GM18861 (cell line): ENCODE data around the gene TMEM126B.
"Not testable (repeated sequence)": the region's sequence is repeated elsewhere in the genome, so short reads cannot be mapped to it uniquely, and the experiment has no call there.

ENCODE experiments used
- ATAC-seq: cut with Tn5 transposase; IDR thresholded peaks from one replicate; pipeline ENCODE4 v1.9.1; 2021; ENCODE audit not compliant: unreplicated experiment

The TMEM126B gene

GRCh38 chr11:85647604-85648299 lies 19.4 kb downstream of the TMEM126B start, which contains the start of gene TMEM126A:
Gene TMEM126A (plus strand): TSS chr11:85647967. CDS start chr11:85650256, 2,289 bp downstream.
- peak; percentile 99 for ATAC-seq

- ATAC-seq = no peak
These were observed 22.7 kb downstream of the TMEM126B start for GRCh38 chr11:85651118-85651517.

GRCh38 chr11:85652786-85653447 lies 24.5 kb downstream of the TMEM126B start:
- no peak for ATAC-seq

GRCh38 chr11:85654343-85654742 lies 25.9 kb downstream of the TMEM126B start:
- not testable (repeated sequence) for ATAC-seq

GRCh38 chr11:85656777-85657176 lies 28.4 kb downstream of the TMEM126B start:
- no peak for ATAC-seq

GRCh38 chr11:85658180-85658579 lies 29.8 kb downstream of the TMEM126B start:
- no peak for ATAC-seq

- no peak for ATAC-seq
These were observed 33.7 kb downstream of the TMEM126B start for GRCh38 chr11:85661972-85662664.

- no peak for ATAC-seq
These were observed 34.8 kb downstream of the TMEM126B start for GRCh38 chr11:85663080-85663752.

GRCh38 chr11:85663753-85664614 lies 35.6 kb downstream of the TMEM126B start:
- ATAC-seq = peak; percentile 54

GRCh38 chr11:85664615-85665481 lies 36.5 kb downstream of the TMEM126B start, which contains the start of gene CREBZF:
Gene CREBZF (minus strand): TSS chr11:85665129. CDS start chr11:85664875, 254 bp downstream.
- ATAC-seq = peak; percentile 90

GRCh38 chr11:85665733-85666132 lies 37.3 kb downstream of the TMEM126B start:
- no peak for ATAC-seq

- ATAC-seq = no peak
These were observed 38.3 kb downstream of the TMEM126B start for GRCh38 chr11:85666687-85667086.

GRCh38 chr11:85668157-85668556 lies 39.8 kb downstream of the TMEM126B start:
- ATAC-seq = no peak

GRCh38 chr11:85670949-85671663 lies 42.7 kb downstream of the TMEM126B start:
- not testable (repeated sequence) for ATAC-seq

GRCh38 chr11:85672105-85672902 lies 43.9 kb downstream of the TMEM126B start:
- ATAC-seq = no peak

- no peak for ATAC-seq
These were observed 45.0 kb downstream of the TMEM126B start for GRCh38 chr11:85673393-85673792.

GRCh38 chr11:85679576-85679975 lies 51.2 kb downstream of the TMEM126B start:
- no peak for ATAC-seq

GRCh38 chr11:85680897-85681296 lies 52.5 kb downstream of the TMEM126B start:
- ATAC-seq = no peak
